OCI-LY3 (cell line): ENCODE data around the gene LBP.

ENCODE experiments used
- EZH2phosphoT487 ChIP-seq: fragments of 200-600 bp; shearing (Covaris generic); IDR thresholded peaks from 2 replicates; pipeline ENCODE4 v1.6.1; 2018; ENCODE audit warnings: antibody characterized with exemption, mixed run types, low read depth
- TF ChIP-seq, protein P1 (sequence below): fragments of 200-600, 300-600 bp; sonication (generic); IDR thresholded peaks from 2 replicates; pipeline ENCODE4 v1.5.1; 2014; ENCODE audit warnings: antibody characterized with exemption, low read length, low read depth

- TF ChIP-seq, protein P1, sequence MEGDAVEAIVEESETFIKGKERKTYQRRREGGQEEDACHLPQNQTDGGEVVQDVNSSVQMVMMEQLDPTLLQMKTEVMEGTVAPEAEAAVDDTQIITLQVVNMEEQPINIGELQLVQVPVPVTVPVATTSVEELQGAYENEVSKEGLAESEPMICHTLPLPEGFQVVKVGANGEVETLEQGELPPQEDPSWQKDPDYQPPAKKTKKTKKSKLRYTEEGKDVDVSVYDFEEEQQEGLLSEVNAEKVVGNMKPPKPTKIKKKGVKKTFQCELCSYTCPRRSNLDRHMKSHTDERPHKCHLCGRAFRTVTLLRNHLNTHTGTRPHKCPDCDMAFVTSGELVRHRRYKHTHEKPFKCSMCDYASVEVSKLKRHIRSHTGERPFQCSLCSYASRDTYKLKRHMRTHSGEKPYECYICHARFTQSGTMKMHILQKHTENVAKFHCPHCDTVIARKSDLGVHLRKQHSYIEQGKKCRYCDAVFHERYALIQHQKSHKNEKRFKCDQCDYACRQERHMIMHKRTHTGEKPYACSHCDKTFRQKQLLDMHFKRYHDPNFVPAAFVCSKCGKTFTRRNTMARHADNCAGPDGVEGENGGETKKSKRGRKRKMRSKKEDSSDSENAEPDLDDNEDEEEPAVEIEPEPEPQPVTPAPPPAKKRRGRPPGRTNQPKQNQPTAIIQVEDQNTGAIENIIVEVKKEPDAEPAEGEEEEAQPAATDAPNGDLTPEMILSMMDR, result no peak
- no peak for TF ChIP-seq EZH2phosphoT487
Measured at GRCh38 chr20:38412877-38413577, 66.7 kb downstream of the LBP start.
